Measurements from ENCODE around the gene KLHL34. TPM values are rescaled to one million over a fixed set of nuclear protein-coding genes. Genes with fewer than 3 reads are reported as not detected.

KLHL34 gene
- total and polyA plus RNA-seq, 2 experiments from 2014 or later = not detected

DNA sequence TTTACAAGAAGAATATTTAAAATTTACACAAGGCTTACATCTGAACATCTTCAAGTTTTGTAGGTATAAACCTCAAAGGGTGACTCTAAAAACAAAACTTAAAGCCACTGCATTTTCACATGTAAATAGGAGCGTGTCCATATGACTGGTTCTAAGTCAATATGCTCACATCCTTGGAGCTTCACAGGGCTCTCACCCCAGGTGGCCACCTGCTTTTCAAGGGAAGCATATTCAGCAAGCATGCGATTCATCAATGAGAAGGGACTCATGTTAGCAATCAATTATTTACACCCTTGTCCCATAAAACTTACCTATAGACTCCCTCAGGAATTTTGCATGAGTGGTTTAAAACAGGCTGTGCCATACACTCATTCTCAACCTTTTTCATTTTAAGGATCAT lies 17.8 kb upstream of the KLHL34 start:
- Histone ChIP-seq H3K79me2 (no peaks in the 10 kb centered on the region), H3K4me1 (ENCODE audit: insufficient read depth) (no peaks in the 10 kb centered on the region), H3K9me2 (replicated peaks; ENCODE audit: insufficient read depth) (no peaks in the 10 kb centered on the region), H4K20me1 (ENCODE audit: insufficient read depth, poor library complexity, severe bottlenecking) (no peaks in the 10 kb centered on the region), H3K4me2 (no peak overlapping the region), H3K27me3 (no peaks in the 10 kb centered on the region), H2AFZ (no peak overlapping the region), H3K9me3 (ENCODE audit: low read depth) (no peaks in the 10 kb centered on the region), H3K27ac (no peak overlapping the region), H3K4me3 (no peak overlapping the region), H3K36me3 (replicated peaks; ENCODE audit: insufficient read depth, low read depth) (no peaks in the 10 kb centered on the region)
- no peak for DNase-seq (ENCODE audit: low spot score)
- WGBS (ENCODE audit: low lambda C conversion rate, missing lambda C conversion rate) = 60% methylated on average over 2 of the region's 2 CpGs
- TF ChIP-seq EZH2phosphoT487 (IDR thresholded peaks at IDR 0.05; ENCODE audit: low read depth, severe bottlenecking, unreplicated experiment) = no peak
- TF ChIP-seq, protein P1, sequence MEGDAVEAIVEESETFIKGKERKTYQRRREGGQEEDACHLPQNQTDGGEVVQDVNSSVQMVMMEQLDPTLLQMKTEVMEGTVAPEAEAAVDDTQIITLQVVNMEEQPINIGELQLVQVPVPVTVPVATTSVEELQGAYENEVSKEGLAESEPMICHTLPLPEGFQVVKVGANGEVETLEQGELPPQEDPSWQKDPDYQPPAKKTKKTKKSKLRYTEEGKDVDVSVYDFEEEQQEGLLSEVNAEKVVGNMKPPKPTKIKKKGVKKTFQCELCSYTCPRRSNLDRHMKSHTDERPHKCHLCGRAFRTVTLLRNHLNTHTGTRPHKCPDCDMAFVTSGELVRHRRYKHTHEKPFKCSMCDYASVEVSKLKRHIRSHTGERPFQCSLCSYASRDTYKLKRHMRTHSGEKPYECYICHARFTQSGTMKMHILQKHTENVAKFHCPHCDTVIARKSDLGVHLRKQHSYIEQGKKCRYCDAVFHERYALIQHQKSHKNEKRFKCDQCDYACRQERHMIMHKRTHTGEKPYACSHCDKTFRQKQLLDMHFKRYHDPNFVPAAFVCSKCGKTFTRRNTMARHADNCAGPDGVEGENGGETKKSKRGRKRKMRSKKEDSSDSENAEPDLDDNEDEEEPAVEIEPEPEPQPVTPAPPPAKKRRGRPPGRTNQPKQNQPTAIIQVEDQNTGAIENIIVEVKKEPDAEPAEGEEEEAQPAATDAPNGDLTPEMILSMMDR (IDR thresholded peaks at IDR 0.05; ENCODE audit: poor library complexity) = no peak

DNA sequence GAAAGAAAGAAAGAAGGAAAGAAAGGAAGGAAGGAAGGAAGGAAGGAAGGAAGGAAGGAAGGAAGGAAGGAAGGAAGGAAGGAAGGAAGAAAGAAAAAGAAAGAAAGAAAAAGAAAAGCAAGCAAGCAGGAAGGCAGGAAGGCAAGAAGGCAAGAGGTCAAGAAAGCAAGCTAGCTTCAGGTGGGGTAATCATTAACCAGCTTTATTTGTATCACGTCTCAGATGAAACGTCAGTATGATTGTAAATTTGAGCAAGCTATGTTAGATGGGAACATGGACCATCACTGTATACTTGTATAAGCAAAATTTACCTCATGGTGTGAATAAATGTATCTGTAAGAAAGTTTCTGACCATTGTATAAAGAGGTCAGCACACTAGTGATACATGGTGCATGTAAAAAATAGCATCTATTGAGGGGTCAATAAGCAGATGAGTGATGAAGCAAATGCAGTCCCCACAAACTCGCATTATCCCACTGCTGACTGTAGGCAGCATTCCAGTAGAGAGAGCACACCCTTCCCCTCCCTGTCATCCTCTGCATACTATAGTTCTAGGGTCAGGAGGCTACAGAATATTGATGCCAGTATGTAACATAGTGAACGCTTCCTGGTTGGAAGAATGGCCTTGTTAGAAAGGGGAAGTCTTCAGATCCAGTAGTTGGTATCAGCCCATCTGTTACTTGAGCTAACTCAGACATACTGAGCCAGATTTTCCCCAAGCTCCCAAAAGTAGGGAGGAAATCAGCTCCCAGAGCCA lies 16.5 kb upstream of the KLHL34 start:
- Histone ChIP-seq H3K4me2 (no peak overlapping the region), H3K4me3 (no peak overlapping the region), H3K4me1 (ENCODE audit: insufficient read depth) (no peaks in the 10 kb centered on the region), H2AFZ (no peak overlapping the region), H3K27ac (no peak overlapping the region), H4K20me1 (ENCODE audit: insufficient read depth, poor library complexity, severe bottlenecking) (no peaks in the 10 kb centered on the region), H3K9me3 (ENCODE audit: low read depth) (no peaks in the 10 kb centered on the region), H3K9me2 (replicated peaks; ENCODE audit: insufficient read depth) (no peaks in the 10 kb centered on the region), H3K27me3 (no peaks in the 10 kb centered on the region), H3K79me2 (no peaks in the 10 kb centered on the region), H3K36me3 (replicated peaks; ENCODE audit: insufficient read depth, low read depth) (no peaks in the 10 kb centered on the region)
- 85% methylated on average over 4 of the region's 4 CpGs for WGBS (ENCODE audit: low lambda C conversion rate, missing lambda C conversion rate)
- DNase-seq (ENCODE audit: low spot score) = no peak
- TF ChIP-seq, protein P1 (IDR thresholded peaks at IDR 0.05; ENCODE audit: poor library complexity) = no peak
- no peak for TF ChIP-seq EZH2phosphoT487 (IDR thresholded peaks at IDR 0.05; ENCODE audit: low read depth, severe bottlenecking, unreplicated experiment)
- no peak for TF ChIP-seq EZH2 (IDR thresholded peaks at IDR 0.05; ENCODE audit: borderline replicate concordance)

DNA sequence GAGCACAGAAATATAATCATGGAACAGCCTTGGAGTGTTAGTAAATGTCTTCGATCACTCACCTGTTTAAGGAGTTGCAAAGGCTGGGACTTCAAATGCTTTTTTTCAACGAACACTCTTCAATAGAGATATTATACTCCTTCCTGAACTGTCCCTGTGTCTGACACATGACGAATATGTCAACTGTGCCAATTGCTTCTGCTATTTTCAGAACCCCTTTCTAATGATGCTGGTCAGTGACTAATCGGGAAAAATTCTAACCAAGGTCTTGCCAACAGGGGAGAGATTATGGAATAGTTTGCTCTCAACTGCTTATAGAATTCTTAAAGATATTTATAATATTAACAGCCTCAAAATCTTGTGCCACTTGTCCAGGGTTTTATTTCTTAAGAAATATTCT lies 8.5 kb upstream of the KLHL34 start:
- H3K36me3 ChIP-seq (replicated peaks; ENCODE audit: insufficient read depth, low read depth) = no peaks in the 10 kb centered on the region
- no peak overlapping the region for H3K4me2 ChIP-seq
- H3K27ac ChIP-seq = no peak overlapping the region
- H3K9me2 ChIP-seq (replicated peaks; ENCODE audit: insufficient read depth) = no peaks in the 10 kb centered on the region
- H3K4me3 ChIP-seq = no peak overlapping the region
- H3K27me3 ChIP-seq = no peaks in the 10 kb centered on the region
- TF ChIP-seq, protein P1 (IDR thresholded peaks at IDR 0.05; ENCODE audit: poor library complexity) = no peak
- TF ChIP-seq EZH2phosphoT487 (IDR thresholded peaks at IDR 0.05; ENCODE audit: low read depth, severe bottlenecking, unreplicated experiment) (no peak), EZH2 (IDR thresholded peaks at IDR 0.05; ENCODE audit: borderline replicate concordance) (no peak)
- H3K4me1 ChIP-seq (ENCODE audit: insufficient read depth) = no peaks in the 10 kb centered on the region
- no peak overlapping the region for H2AFZ ChIP-seq
- H3K79me2 ChIP-seq = no peaks in the 10 kb centered on the region
- no peaks in the 10 kb centered on the region for H4K20me1 ChIP-seq (ENCODE audit: insufficient read depth, poor library complexity, severe bottlenecking)
- DNase-seq (ENCODE audit: low spot score) = no peak
- H3K9me3 ChIP-seq (ENCODE audit: low read depth) = no peaks in the 10 kb centered on the region
- 69% methylated on average over 4 of the region's 4 CpGs for WGBS (ENCODE audit: low lambda C conversion rate, missing lambda C conversion rate)

All from hepatocyte (in vitro differentiated cells).